Stimulated activated CD4-positive, alpha-beta T cell treated with anti-CD3 and anti-CD28 coated beads, Interleukin-12 subunit alpha, Interleukin-12 subunit beta, amount 100 ng/mL, for 24 hours (primary cell): ENCODE results near the gene ERBB2.
"Not testable (repeated sequence)": the region's sequence is repeated elsewhere in the genome, so short reads cannot be mapped to it uniquely, and the experiment has no call there.

Experiments
- DNase-seq, 2 experiments: peaks; one replicate each; pipeline ENCODE4 v3.0.0-alpha.2; 2020; ENCODE audit warnings: low read depth in 2 of 2

The ERBB2 gene

DNA sequence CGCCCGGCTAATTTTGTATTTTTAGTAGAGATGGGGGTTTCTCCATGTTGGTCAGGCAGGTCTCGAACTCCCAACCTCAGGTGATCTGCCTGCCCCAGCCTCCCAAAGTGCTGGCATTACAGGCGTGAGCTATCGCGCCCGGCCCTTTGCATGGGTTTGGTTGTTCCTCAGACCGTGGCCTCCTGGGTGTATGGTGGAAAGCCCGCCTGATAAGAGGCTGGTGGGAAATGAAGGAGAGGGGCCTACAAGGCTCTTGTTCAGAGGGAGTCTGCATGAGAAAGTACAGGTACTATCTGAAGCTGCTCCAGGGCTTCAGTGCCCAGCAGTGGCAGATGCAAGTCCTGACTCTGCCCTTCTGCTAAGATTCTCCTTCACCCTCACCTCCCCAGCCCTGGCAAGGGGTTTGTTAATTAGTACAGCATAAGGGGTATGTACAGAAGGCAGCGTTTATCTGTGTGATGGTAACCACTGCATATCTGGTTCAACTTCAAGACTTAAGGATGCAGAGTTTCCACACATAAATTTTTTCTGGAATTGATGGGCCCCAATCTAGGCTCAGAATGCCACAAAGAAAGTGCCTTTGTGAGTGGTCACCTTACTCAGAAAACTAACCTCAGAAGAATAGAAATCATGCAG, 62.1 kb downstream of the ERBB2 start:
- no peak for DNase-seq

GRCh38 chr17:39763051-39763820, 63.4 kb downstream of the ERBB2 start:
- no peak for DNase-seq

DNA sequence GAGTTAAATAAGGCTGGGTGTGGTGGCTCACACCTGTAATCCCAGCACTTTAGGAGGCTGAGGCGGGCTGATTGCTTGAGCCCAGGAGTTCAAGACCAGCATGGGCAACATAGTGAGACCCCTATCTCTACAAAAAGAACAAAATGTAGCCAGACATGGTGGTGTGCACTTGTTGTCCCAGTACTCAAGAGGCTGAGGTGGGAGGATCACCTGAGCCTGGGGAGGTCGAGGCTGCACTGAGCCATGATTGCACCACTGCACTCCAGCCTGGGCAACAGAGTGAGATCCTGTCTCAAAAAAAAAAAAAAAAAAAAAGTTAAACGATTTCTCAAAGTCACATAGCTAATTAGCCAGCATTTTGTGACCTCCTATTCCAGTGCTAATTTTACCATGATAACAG, 64.3 kb downstream of the ERBB2 start:
- not testable (repeated sequence) for DNase-seq

- DNase-seq = no peak
These were observed 65.3 kb downstream of the ERBB2 start for GRCh38 chr17:39765175-39765574.

GRCh38 chr17:39765766-39766165, 65.9 kb downstream of the ERBB2 start:
- DNase-seq = no peak

- no peak for DNase-seq
These were observed 67.3 kb downstream of the ERBB2 start for GRCh38 chr17:39767147-39767546.

DNA sequence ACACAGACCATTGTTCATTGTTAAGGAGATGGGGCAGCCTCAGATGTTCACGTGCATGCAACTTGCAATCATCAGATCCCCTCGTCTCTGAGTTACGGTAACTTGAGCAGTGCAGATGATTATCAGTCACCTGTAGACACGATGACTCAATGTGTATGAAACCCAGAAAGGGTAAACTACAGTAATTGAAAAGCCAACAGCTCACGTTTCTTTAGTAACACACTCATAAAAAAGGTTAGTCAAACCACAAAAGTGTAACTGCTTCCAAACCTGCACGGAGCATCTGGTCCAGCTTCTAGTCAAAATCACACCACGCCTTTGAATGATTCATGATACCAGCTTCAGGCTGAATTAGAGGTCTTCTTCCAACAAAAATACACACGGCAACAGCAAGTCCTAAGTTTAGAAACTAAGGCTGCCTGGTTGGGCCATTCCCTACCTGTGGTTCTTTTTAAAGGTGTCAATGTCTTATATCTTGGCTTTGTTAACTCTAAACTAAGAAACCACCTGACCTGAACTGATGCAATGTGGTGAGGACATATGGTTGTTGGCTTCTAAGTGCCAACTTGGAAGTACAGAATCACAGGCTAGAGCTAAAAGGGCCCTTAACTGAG, 70.2 kb downstream of the ERBB2 start:
- DNase-seq = peak; percentile 39 to 41

DNA sequence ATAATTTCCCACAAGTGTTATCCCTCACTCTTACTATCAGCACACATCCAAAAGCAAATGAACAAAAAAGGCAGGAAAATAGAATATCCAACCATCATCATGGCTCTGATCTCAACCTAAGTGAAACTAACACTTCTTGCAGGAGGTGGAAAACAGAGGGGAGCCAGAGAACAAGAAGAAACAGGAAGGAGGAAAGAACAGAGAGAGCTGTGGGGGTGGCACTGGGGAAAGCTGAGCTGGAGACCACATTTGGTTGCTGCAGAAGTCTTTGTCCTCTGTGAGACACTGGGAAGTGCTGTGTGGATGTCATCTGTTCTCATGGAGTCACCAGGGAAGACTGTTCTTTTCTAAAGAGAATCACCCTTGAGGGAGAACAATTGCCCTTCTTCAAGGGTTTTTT, 72.6 kb downstream of the ERBB2 start:
- DNase-seq = no peak

DNA sequence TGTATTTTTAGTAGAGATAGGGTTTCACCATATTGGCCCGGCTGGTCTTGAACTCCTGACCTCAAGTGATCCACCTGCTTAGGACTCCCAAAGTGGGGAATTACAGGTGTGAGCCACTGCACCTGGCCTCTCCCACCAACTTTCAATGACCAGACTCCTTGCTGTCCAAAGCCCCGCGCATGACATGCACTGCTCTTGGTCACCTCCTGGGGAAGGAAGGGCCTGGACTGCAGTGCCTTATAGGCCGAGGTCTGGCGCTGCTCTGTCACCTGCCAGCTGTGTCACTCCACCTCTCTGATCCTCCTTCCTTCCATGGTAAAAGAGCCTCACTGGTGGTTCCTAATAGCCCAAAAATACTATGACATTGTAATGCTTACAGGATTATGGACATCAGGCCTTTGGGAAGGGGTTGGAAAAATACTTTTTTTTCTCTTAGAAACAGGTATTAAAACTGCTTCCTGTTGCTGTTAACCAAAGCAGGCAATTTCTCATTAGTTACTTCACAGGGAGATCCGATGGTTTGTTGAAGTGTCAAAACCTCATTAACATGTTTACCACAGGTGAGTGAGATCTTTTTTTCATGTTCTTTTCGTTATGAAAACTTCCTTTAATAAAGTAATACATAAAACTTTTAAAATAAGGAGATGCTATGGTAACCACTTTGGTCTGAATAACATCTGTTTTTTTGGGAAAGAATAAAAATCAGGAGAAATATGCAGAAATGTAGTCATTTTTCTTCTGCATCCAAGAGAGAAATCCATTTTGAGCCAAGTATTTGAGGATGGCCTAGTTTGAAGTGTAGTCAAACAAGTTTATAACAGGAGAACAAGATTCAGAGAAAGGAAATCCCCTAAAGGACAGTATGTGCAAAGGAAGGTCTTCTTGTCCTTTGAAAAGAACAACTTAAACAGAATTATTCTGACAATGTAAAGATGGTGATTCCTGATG, 73.4 kb downstream of the ERBB2 start:
- DNase-seq = no peak

GRCh38 chr17:39774047-39774446, 74.2 kb downstream of the ERBB2 start:
- no peak for DNase-seq

DNA sequence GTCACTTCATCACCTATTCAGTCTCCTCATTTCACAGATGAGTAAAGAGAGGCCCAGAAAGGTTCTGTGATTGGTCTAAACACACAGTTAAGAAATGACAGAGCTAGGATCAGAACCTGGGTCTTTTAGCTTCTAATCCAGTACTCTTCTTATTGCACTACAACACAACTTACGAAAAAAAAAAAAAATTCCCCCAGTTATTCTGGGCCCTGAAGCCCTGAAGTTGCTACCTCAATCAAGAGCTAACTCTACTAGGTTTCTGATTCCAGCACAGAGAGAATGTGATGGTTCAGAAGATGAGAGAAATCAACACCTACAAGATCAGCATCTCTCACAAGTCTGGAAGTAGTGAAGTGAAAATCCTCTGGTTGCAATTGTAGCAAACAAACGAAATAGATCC, 75.2 kb downstream of the ERBB2 start:
- no peak for DNase-seq

- DNase-seq = no peak
These were observed 76.4 kb downstream of the ERBB2 start for GRCh38 chr17:39776252-39776651.

DNA sequence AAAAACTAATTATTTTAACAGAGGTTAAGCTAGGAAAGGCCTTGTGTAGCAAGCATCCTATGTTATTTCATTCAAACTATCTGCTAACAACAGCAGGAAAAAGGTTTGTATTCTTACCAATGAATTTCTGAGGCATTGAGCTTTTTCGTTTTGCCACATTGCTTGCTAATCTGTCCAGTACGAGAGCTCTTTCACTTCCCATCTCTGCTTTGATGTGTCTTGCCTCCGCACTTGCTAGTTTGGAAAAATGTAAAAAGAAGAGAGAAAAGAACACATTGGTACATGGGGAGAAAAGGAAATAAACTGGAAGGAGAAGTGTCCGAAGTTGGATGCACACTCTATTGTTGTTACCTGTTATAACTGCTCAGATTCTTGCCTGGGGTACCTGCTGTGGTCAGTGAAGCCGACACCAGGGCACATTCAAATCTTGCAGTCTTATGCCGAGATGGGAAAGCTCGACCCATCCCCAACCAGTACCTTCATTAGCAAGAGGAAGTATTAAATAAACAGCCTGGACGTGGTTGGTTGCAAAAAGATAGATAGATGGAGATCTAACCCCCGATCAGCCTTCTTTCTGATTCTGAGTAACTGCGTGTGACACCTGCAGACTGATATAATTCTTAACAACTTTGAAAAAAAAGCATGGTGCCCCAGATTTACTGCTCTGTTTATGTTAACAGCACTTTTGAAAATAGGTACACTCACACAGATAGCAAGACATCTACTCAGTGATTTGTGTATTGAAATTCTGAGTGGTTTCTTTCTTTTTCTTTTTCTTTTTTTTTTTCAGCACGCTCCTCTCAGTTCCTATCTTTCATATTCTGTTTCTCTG, 77.9 kb downstream of the ERBB2 start:
- no peak for DNase-seq
